Measurements from ENCODE around the gene METAP2. TPM values are rescaled to one million over a fixed set of nuclear protein-coding genes. Genes with fewer than 3 reads are reported as not detected.

METAP2 gene
- total RNA-seq, 2 donors from 2014 or later: 38.2 to 55.0 TPM

GRCh38 chr12:95538656-95539055 is 64.7 kb downstream of the METAP2 start:
- H3K4me1 ChIP-seq: no peaks in the 10 kb centered on the region
- DNase-seq (no peak), ATAC-seq (no peak)
- H3K36me3 ChIP-seq (replicated peaks in 1 of 2; ENCODE audit: insufficient read depth in 1 of 2, low read depth in 2 of 2): no peaks in the 10 kb centered on the region
- intact Hi-C loops (cut with DNase I): loop anchor here (10.0 kb wide), 2 partner anchors 204 to 424 kb away; no protein-coding TSS in a partner anchor
- TF ChIP-seq CTCF (IDR thresholded peaks at IDR 0.05) (no peak), POLR2A (IDR thresholded peaks at IDR 0.05) (no peak)
- no peak overlapping the region for H3K4me3 ChIP-seq
- no peak overlapping the region for H3K27ac ChIP-seq
- no peaks in the 10 kb centered on the region for H3K9me3 ChIP-seq
- 66 to 79% methylated on average over 5 of the region's 5 CpGs for WGBS, 2 donors
- H3K27me3 ChIP-seq: no peaks in the 10 kb centered on the region

GRCh38 chr12:95541436-95541835 is 67.5 kb downstream of the METAP2 start:
- intact Hi-C loops (cut with DNase I): no loop called here
- H3K27ac ChIP-seq: no peak overlapping the region
- ATAC-seq (no peak), DNase-seq (no peak)
- no peaks in the 10 kb centered on the region for H3K27me3 ChIP-seq
- no peaks in the 10 kb centered on the region for H3K4me1 ChIP-seq
- no peaks in the 10 kb centered on the region for H3K9me3 ChIP-seq
- no peak overlapping the region for H3K4me3 ChIP-seq
- no peak for TF ChIP-seq POLR2A (IDR thresholded peaks at IDR 0.05)
- no peak for TF ChIP-seq CTCF (IDR thresholded peaks at IDR 0.05)
- no peaks in the 10 kb centered on the region for H3K36me3 ChIP-seq (replicated peaks in 1 of 2; ENCODE audit: insufficient read depth in 1 of 2, low read depth in 2 of 2)
- 86% methylated on average over 7 of the region's 7 CpGs for WGBS, 2 donors

GRCh38 chr12:95543305-95543704 is 69.4 kb downstream of the METAP2 start:
- no peaks in the 10 kb centered on the region for H3K4me1 ChIP-seq
- DNase-seq (no peak), ATAC-seq (no peak)
- no peaks in the 10 kb centered on the region for H3K9me3 ChIP-seq
- no peak overlapping the region for H3K4me3 ChIP-seq
- WGBS, 2 donors: 92 to 99% methylated on average over 7 of the region's 7 CpGs
- no peaks in the 10 kb centered on the region for H3K36me3 ChIP-seq (replicated peaks in 1 of 2; ENCODE audit: insufficient read depth in 1 of 2, low read depth in 2 of 2)
- intact Hi-C loops (cut with DNase I): no loop called here
- TF ChIP-seq POLR2A (IDR thresholded peaks at IDR 0.05): no peak
- TF ChIP-seq CTCF (IDR thresholded peaks at IDR 0.05): no peak
- no peak overlapping the region for H3K27ac ChIP-seq
- no peaks in the 10 kb centered on the region for H3K27me3 ChIP-seq

- H3K4me1 ChIP-seq: no peaks in the 10 kb centered on the region
- H3K9me3 ChIP-seq: no peaks in the 10 kb centered on the region
- H3K4me3 ChIP-seq: no peak overlapping the region
- intact Hi-C loops (cut with DNase I): no loop called here
- whole genome bisulfite sequencing, 2 donors: 63 to 67% methylated on average over 3 of the region's 3 CpGs
- H3K27ac ChIP-seq: no peak overlapping the region
- DNase-seq (no peak), ATAC-seq (no peak)
- no peaks in the 10 kb centered on the region for H3K36me3 ChIP-seq (replicated peaks in 1 of 2; ENCODE audit: insufficient read depth in 1 of 2, low read depth in 2 of 2)
- no peaks in the 10 kb centered on the region for H3K27me3 ChIP-seq
- no peak for TF ChIP-seq CTCF (IDR thresholded peaks at IDR 0.05)
- TF ChIP-seq POLR2A (IDR thresholded peaks at IDR 0.05): no peak
Observed at GRCh38 chr12:95544756-95545155, 70.8 kb downstream of the METAP2 start.

- Histone ChIP-seq H3K9me3 (no peaks in the 10 kb centered on the region), H3K27ac (no peak overlapping the region), H3K4me1 (no peaks in the 10 kb centered on the region), H3K36me3 (replicated peaks in 1 of 2; ENCODE audit: insufficient read depth in 1 of 2, low read depth in 2 of 2) (no peaks in the 10 kb centered on the region), H3K27me3 (no peaks in the 10 kb centered on the region), H3K4me3 (no peak overlapping the region)
- intact Hi-C loops (cut with DNase I): no loop called here
- 85 to 87% methylated on average over 4 of the region's 4 CpGs for WGBS, 2 donors
- DNase-seq: no peak
- TF ChIP-seq CTCF (IDR thresholded peaks at IDR 0.05) (no peak), POLR2A (IDR thresholded peaks at IDR 0.05) (no peak)
- no peak for ATAC-seq
Observed at GRCh38 chr12:95545303-95545702, 71.4 kb downstream of the METAP2 start.
